ENCODE measurements around the gene CATSPER3. TPM values are rescaled to one million over a fixed set of nuclear protein-coding genes. Genes with fewer than 3 reads are reported as not detected.

CATSPER3 gene
- total RNA-seq, 1 experiment from 2014 or later: 1.7 TPM

GRCh38 chr5:135013947-135014570 lies 46.4 kb downstream of the CATSPER3 start:
- DNase-seq (ENCODE audit: low read depth, low spot score) (no peak), ATAC-seq (no peak)
- Histone ChIP-seq H3K79me2 (ENCODE audit: insufficient read depth, low read length) (no peaks in the 10 kb centered on the region), H3K36me3 (ENCODE audit: control insufficient read depth in 1 of 2, insufficient read depth in 2 of 2, low read length in 2 of 2) (no peaks in the 10 kb centered on the region), H3K4me2 (ENCODE audit: low read length) (no peak overlapping the region), H3K4me1 (ENCODE audit: control insufficient read depth in 1 of 2, insufficient read depth in 2 of 2, low read length in 2 of 2) (no peaks in the 10 kb centered on the region), H3K27me3 (ENCODE audit: insufficient read depth, low read length) (no peaks in the 10 kb centered on the region), H3K9ac (ENCODE audit: low read length) (no peak overlapping the region), H3K27ac (ENCODE audit: low read depth, low read length) (no peak overlapping the region), H2AFZ (ENCODE audit: low read depth, low read length, poor library complexity, severe bottlenecking) (no peak overlapping the region), H3K9me2 (ENCODE audit: insufficient read depth) (no peaks in the 10 kb centered on the region), H4K20me1 (ENCODE audit: insufficient read depth) (no peaks in the 10 kb centered on the region), H3K4me3 (replicated peaks in 1 of 2; ENCODE audit: low read depth in 1 of 2, low read length in 2 of 2) (no peak overlapping the region), H3K9me3 (ENCODE audit: control insufficient read depth in 1 of 2, insufficient read depth in 1 of 2, low read depth in 1 of 2, low read length in 2 of 2) (no peaks in the 10 kb centered on the region)
- POLR2A ChIA-PET: no interaction called here
- RAD21 ChIA-PET (ENCODE audit: low non-redundant PET in 1 of 2, low total read pairs in 2 of 2, uncharacterized antibody in 2 of 2, unreplicated experiment in 2 of 2): no interaction called here
- TF ChIP-seq EZH2 (IDR thresholded peaks at IDR 0.05) (no peak), ELF1 (IDR thresholded peaks at IDR 0.05; ENCODE audit: borderline replicate concordance, low read depth) (no peak), RAD21 (IDR thresholded peaks at IDR 0.05; ENCODE audit: low read depth) (no peak), YY1 (IDR thresholded peaks at IDR 0.05; ENCODE audit: extremely low read depth, insufficient replicate concordance, low read depth, low read length) (no peak), CBX3 (IDR thresholded peaks at IDR 0.05; ENCODE audit: low read depth) (no peak), CEBPB (IDR thresholded peaks at IDR 0.05; ENCODE audit: low read depth) (no peak), SIN3A (IDR thresholded peaks at IDR 0.05; ENCODE audit: low read depth) (no peak), EZH2phosphoT487 (IDR thresholded peaks at IDR 0.05; ENCODE audit: borderline replicate concordance) (no peak), SRF (IDR thresholded peaks at IDR 0.05; ENCODE audit: low read depth) (no peak), POLR2A (IDR thresholded peaks at IDR 0.05; ENCODE audit: borderline replicate concordance, extremely low read depth, insufficient read depth, insufficient read length) (no peak), POLR2AphosphoS5 (IDR thresholded peaks at IDR 0.05; ENCODE audit: low read depth, low read length) (no peak), FOSL1 (IDR thresholded peaks at IDR 0.05; ENCODE audit: low read depth) (no peak), ZNF274 (IDR thresholded peaks at IDR 0.05; ENCODE audit: low read depth, low read length) (no peak), EGR1 (IDR thresholded peaks at IDR 0.05; ENCODE audit: low read depth) (no peak)
- intact Hi-C loops (cut with micrococcal nuclease): no loop called here
- CTCF ChIA-PET: no interaction called here
- no TSS peak for BruUV-seq (replicated peaks)

Measured in HCT116 (cell line).